Mesendoderm (in vitro differentiated cells): ENCODE results near the gene AGTRAP.

Source experiments
- DNase-seq: peaks from one replicate; pipeline ENCODE4 v3.0.0; 2013
- H2AK5ac ChIP-seq: 2 replicates; pipeline ENCODE4 v1.6.1; 2013; ENCODE audit warnings: low read length, inconsistent platforms
- H2BK120ac ChIP-seq: 2 replicates; pipeline ENCODE4 v1.6.1; 2013; ENCODE audit warnings: low read depth, mild to moderate bottlenecking, low read length, moderate library complexity, mixed read lengths
- H2BK15ac ChIP-seq: replicated peaks from 2 replicates; pipeline ENCODE4 v1.6.1; 2013; ENCODE audit warnings: low read depth, mild to moderate bottlenecking, moderate library complexity
- H2BK5ac ChIP-seq: 2 replicates; pipeline ENCODE4 v1.6.1; 2013; ENCODE audit warnings: low read length, inconsistent platforms
- H3K18ac ChIP-seq: 2 replicates; pipeline ENCODE4 v1.6.1; 2013; ENCODE audit warnings: mild to moderate bottlenecking, low read length, mixed read lengths
- H3K23ac ChIP-seq: one replicate; pipeline ENCODE4 v1.6.1; 2013; ENCODE audit warnings: low read length
- H3K27ac ChIP-seq: 2 replicates; pipeline ENCODE4 v1.5.1; 2013; ENCODE audit warnings: low read depth, mild to moderate bottlenecking, inconsistent platforms, low read length, moderate library complexity
- H3K27me3 ChIP-seq: 2 replicates; pipeline ENCODE4 v1.6.1; 2013; ENCODE audit warnings: low read length, control low read depth, mild to moderate bottlenecking, inconsistent platforms; ENCODE audit not compliant: insufficient read depth, poor library complexity
- H3K36me3 ChIP-seq: 2 replicates; pipeline ENCODE4 v1.6.1; 2013; ENCODE audit warnings: low read length, inconsistent platforms; ENCODE audit not compliant: control insufficient read depth, insufficient read depth
- H3K4ac ChIP-seq: one replicate; pipeline ENCODE4 v1.6.1; 2013; ENCODE audit warnings: low read depth, mild to moderate bottlenecking, low read length, moderate library complexity
- H3K4me1 ChIP-seq: 2 replicates; pipeline ENCODE4 v1.6.1; 2013; ENCODE audit warnings: low read depth, low read length, inconsistent platforms; ENCODE audit not compliant: control insufficient read depth
- H3K4me2 ChIP-seq: 2 replicates; pipeline ENCODE4 v1.6.1; 2013; ENCODE audit warnings: low read length
- H3K4me3 ChIP-seq: 2 replicates; pipeline ENCODE4 v1.5.1; 2013; ENCODE audit warnings: mild to moderate bottlenecking, low read length
- H3K56ac ChIP-seq: one replicate; pipeline ENCODE4 v1.6.1; 2013; ENCODE audit warnings: low read length
- H3K79me1 ChIP-seq: 2 replicates; pipeline ENCODE4 v1.6.1; 2013; ENCODE audit warnings: low read length, inconsistent platforms
- H3K79me2 ChIP-seq: 2 replicates; pipeline ENCODE4 v1.6.1; 2013; ENCODE audit warnings: mild to moderate bottlenecking, low read length; ENCODE audit not compliant: control insufficient read depth, insufficient read depth
- H3K9ac ChIP-seq: 2 replicates; pipeline ENCODE4 v1.6.1; 2013; ENCODE audit warnings: low read length, inconsistent platforms
- H4K5ac ChIP-seq: one replicate; pipeline ENCODE4 v1.6.1; 2013; ENCODE audit warnings: low read length
- H4K8ac ChIP-seq: one replicate; pipeline ENCODE4 v1.6.1; 2013; ENCODE audit warnings: low read depth, mild to moderate bottlenecking, control low read depth, low read length, moderate library complexity
- WGBS: extraction: QIAGEN DNeasy Blood & Tissue Kit; methylation state at CpG from one replicate; pipeline ENCODE4 v1.1.7; 2013; ENCODE audit warnings: low lambda C conversion rate, missing lambda C conversion rate; ENCODE audit not compliant: insufficient coverage; ENCODE audit errors: extremely low coverage; 5-methylcytosine and 5-hydroxymethylcytosine counted together

The AGTRAP gene

GRCh38 chr1:11727119-11727518 lies 8.8 kb upstream of the AGTRAP start:
- no peak overlapping the region for H3K4ac ChIP-seq
- WGBS, result no CpG with 5 or more reads among the region's 4 CpGs
- H3K56ac ChIP-seq, result no peak overlapping the region
- no peak overlapping the region for H2BK15ac ChIP-seq
- no peak overlapping the region for H2AK5ac ChIP-seq
- H3K27ac ChIP-seq, result no peak overlapping the region
- no peak overlapping the region for H4K5ac ChIP-seq
- H3K9ac ChIP-seq, result no peak overlapping the region
- H3K4me1 ChIP-seq, result peaks cover 7% of the 10 kb centered on the region
- H3K4me2 ChIP-seq, result no peak overlapping the region
- H3K4me3 ChIP-seq, result no peak overlapping the region
- DNase-seq, result no peak
- no peak overlapping the region for H3K18ac ChIP-seq
- H3K27me3 ChIP-seq, result no peaks in the 10 kb centered on the region
- H3K23ac ChIP-seq, result no peak overlapping the region
- H3K36me3 ChIP-seq, result no peaks in the 10 kb centered on the region
- H4K8ac ChIP-seq, result no peak overlapping the region
- H2BK120ac ChIP-seq, result no peak overlapping the region
- no peaks in the 10 kb centered on the region for H3K79me1 ChIP-seq
- no peaks in the 10 kb centered on the region for H3K79me2 ChIP-seq
- no peak overlapping the region for H2BK5ac ChIP-seq

GRCh38 chr1:11728126-11728806 lies 7.7 kb upstream of the AGTRAP start:
- no peak overlapping the region for H3K27ac ChIP-seq
- DNase-seq, result no peak
- no peak overlapping the region for H4K8ac ChIP-seq
- H3K4me2 ChIP-seq, result no peak overlapping the region
- no peak overlapping the region for H3K9ac ChIP-seq
- H4K5ac ChIP-seq, result no peak overlapping the region
- no peak overlapping the region for H2BK5ac ChIP-seq
- no peak overlapping the region for H3K4me3 ChIP-seq
- H3K79me1 ChIP-seq, result no peaks in the 10 kb centered on the region
- H3K27me3 ChIP-seq, result no peaks in the 10 kb centered on the region
- no peak overlapping the region for H3K4ac ChIP-seq
- no peak overlapping the region for H2BK15ac ChIP-seq
- no peak overlapping the region for H3K56ac ChIP-seq
- H3K36me3 ChIP-seq, result no peaks in the 10 kb centered on the region
- H2BK120ac ChIP-seq, result no peak overlapping the region
- no peak overlapping the region for H2AK5ac ChIP-seq
- H3K23ac ChIP-seq, result no peak overlapping the region
- H3K79me2 ChIP-seq, result no peaks in the 10 kb centered on the region
- no peak overlapping the region for H3K18ac ChIP-seq
- peaks cover 7% of the 10 kb centered on the region for H3K4me1 ChIP-seq
- no CpG with 5 or more reads among the region's 4 CpGs for WGBS

- Histone ChIP-seq H3K56ac (peak overlapping the region; percentile 76), H2BK15ac (no peak overlapping the region), H3K23ac (peak overlapping the region; percentile 39), H3K79me1 (no peaks in the 10 kb centered on the region), H2BK120ac (no peak overlapping the region), H3K9ac (peak overlapping the region; percentile 34), H4K8ac (no peak overlapping the region), H2BK5ac (no peak overlapping the region), H3K4me2 (no peak overlapping the region), H4K5ac (no peak overlapping the region), H3K27me3 (no peaks in the 10 kb centered on the region), H3K79me2 (no peaks in the 10 kb centered on the region), H2AK5ac (no peak overlapping the region), H3K18ac (no peak overlapping the region), H3K4me3 (no peak overlapping the region), H3K36me3 (no peaks in the 10 kb centered on the region), H3K4ac (no peak overlapping the region), H3K4me1 (peaks cover 7% of the 10 kb centered on the region), H3K27ac (no peak overlapping the region)
- WGBS, result no CpG with 5 or more reads among the region's 11 CpGs
- DNase-seq, result no peak
Observed at GRCh38 chr1:11729155-11729497, 6.8 kb upstream of the AGTRAP start.

- Histone ChIP-seq H3K27ac (no peak overlapping the region), H3K4me2 (no peak overlapping the region), H2BK15ac (no peak overlapping the region), H4K8ac (no peak overlapping the region), H3K23ac (peak overlapping the region; percentile 39), H3K9ac (peak overlapping the region; percentile 34), H2BK5ac (no peak overlapping the region), H3K4me3 (no peak overlapping the region), H3K36me3 (no peaks in the 10 kb centered on the region), H3K56ac (peak overlapping the region; percentile 79), H2BK120ac (no peak overlapping the region), H3K79me1 (no peaks in the 10 kb centered on the region), H3K27me3 (no peaks in the 10 kb centered on the region), H3K79me2 (no peaks in the 10 kb centered on the region), H4K5ac (no peak overlapping the region), H2AK5ac (no peak overlapping the region), H3K18ac (no peak overlapping the region), H3K4me1 (peaks cover 7% of the 10 kb centered on the region), H3K4ac (no peak overlapping the region)
- peak; percentile 53 for DNase-seq
- WGBS, result no CpG with 5 or more reads among the region's 26 CpGs
Observed at GRCh38 chr1:11729498-11730428, 6.2 kb upstream of the AGTRAP start.

GRCh38 chr1:11730429-11730891 lies 5.5 kb upstream of the AGTRAP start:
- no peak overlapping the region for H3K4me3 ChIP-seq
- DNase-seq, result no peak
- H3K27me3 ChIP-seq, result no peaks in the 10 kb centered on the region

More at GRCh38 chr1:11730429-11730891, 5.5 kb upstream of the AGTRAP start:
- no peak overlapping the region for H2AK5ac ChIP-seq
- H3K4me1 ChIP-seq, result peaks cover 7% of the 10 kb centered on the region
- H2BK120ac ChIP-seq, result no peak overlapping the region
- no peak overlapping the region for H2BK5ac ChIP-seq
- no CpG with 5 or more reads among the region's 5 CpGs for WGBS
- no peak overlapping the region for H3K18ac ChIP-seq
- H3K23ac ChIP-seq, result no peak overlapping the region
- no peak overlapping the region for H3K4ac ChIP-seq
- no peaks in the 10 kb centered on the region for H3K79me1 ChIP-seq
- H3K79me2 ChIP-seq, result no peaks in the 10 kb centered on the region
- H3K27ac ChIP-seq, result no peak overlapping the region
- no peaks in the 10 kb centered on the region for H3K36me3 ChIP-seq
- no peak overlapping the region for H4K8ac ChIP-seq
- no peak overlapping the region for H3K56ac ChIP-seq
- H3K9ac ChIP-seq, result no peak overlapping the region
- H2BK15ac ChIP-seq, result no peak overlapping the region
- H4K5ac ChIP-seq, result no peak overlapping the region
- no peak overlapping the region for H3K4me2 ChIP-seq
